Measurements from ENCODE around the gene IGSF5.

DNA sequence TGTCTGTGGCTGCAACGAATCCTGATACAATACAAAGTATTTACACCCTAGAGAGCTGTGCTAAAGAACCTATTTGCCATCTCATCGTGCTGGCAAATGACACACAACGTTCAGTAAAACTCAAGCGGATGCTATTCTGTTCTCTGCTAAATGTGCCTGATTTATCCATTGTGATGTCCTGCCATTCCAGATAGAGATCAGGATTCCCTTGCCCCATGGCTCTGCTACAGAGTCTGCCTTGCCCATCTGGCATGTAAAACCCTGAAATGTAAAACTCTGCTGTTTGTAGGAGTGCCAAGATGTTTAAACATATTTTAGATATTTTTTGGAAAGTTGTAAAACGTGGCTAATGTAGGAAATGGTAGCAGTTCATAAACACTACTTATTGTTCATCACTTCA is 20.0 kb upstream of the IGSF5 start:
- TF ChIP-seq, protein P1, sequence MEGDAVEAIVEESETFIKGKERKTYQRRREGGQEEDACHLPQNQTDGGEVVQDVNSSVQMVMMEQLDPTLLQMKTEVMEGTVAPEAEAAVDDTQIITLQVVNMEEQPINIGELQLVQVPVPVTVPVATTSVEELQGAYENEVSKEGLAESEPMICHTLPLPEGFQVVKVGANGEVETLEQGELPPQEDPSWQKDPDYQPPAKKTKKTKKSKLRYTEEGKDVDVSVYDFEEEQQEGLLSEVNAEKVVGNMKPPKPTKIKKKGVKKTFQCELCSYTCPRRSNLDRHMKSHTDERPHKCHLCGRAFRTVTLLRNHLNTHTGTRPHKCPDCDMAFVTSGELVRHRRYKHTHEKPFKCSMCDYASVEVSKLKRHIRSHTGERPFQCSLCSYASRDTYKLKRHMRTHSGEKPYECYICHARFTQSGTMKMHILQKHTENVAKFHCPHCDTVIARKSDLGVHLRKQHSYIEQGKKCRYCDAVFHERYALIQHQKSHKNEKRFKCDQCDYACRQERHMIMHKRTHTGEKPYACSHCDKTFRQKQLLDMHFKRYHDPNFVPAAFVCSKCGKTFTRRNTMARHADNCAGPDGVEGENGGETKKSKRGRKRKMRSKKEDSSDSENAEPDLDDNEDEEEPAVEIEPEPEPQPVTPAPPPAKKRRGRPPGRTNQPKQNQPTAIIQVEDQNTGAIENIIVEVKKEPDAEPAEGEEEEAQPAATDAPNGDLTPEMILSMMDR (conservative IDR thresholded peaks at IDR 0.05 in 1 of 2, IDR thresholded peaks at IDR 0.05 in 1 of 2; ENCODE audit: extremely low read depth in 1 of 2, insufficient read depth in 1 of 2, low read depth in 1 of 2, low read length in 2 of 2): no peak
- TF ChIP-seq EZH2 (IDR thresholded peaks at IDR 0.05; ENCODE audit: borderline replicate concordance, low read length): no peak

Measured in mammary epithelial cell (primary cell).